ENCODE data around the gene EIF4E1B.

Gene EIF4E1B

GRCh38 chr5:176624938-176625337 lies 5.5 kb upstream of the EIF4E1B start:
- CTCF ChIA-PET, result interaction anchor here (0.6 kb wide), 1 partner anchor 15 kb away, joined by 3 read pairs; no protein-coding TSS in a partner anchor
- DNase-seq (ENCODE audit: extremely low spot score), result no peak
- TF ChIP-seq BHLHE40 (IDR thresholded peaks at IDR 0.05; ENCODE audit: borderline replicate concordance) (no peak), CTBP1 (IDR thresholded peaks at IDR 0.05; ENCODE audit: borderline replicate concordance) (no peak), SP1 (IDR thresholded peaks at IDR 0.05) (no peak), PKNOX1 (IDR thresholded peaks at IDR 0.05) (no peak), ZNF384 (IDR thresholded peaks at IDR 0.05) (no peak), FOXA1 (IDR thresholded peaks at IDR 0.05) (no peak), FOXK2 (IDR thresholded peaks at IDR 0.05) (no peak), ELF4 (IDR thresholded peaks at IDR 0.05) (no peak), TARDBP (IDR thresholded peaks at IDR 0.05) (no peak), LEF1 (IDR thresholded peaks at IDR 0.05; ENCODE audit: borderline replicate concordance) (no peak), FOXM1 (IDR thresholded peaks at IDR 0.05; ENCODE audit: borderline replicate concordance) (no peak), L3MBTL2 (conservative IDR thresholded peaks at IDR 0.05) (no peak), NFRKB (IDR thresholded peaks at IDR 0.05) (no peak), ARNT (IDR thresholded peaks at IDR 0.05) (no peak), HDGF (IDR thresholded peaks at IDR 0.05; ENCODE audit: borderline replicate concordance) (no peak), SUZ12 (IDR thresholded peaks at IDR 0.05) (no peak)
- POLR2A ChIA-PET, result no interaction called here

DNA sequence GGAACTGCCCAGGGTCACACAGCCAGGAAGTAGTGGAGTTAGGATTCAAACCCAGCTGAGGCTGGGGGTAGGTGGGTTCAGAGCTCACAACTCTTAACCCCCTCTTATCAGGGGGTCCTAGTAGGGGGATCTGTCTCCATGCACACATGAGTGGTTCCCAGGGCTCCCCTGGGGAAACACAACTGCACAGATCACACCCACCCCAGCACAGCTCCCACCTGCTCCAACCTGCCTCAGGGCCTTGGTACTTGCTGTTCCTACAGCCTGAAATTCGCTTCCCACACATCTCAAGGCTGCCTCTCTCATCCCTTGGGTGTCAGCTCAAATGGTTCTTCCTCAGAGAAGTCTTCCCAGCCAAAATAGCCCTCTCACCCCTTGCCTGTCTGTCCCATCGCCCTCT lies 5.0 kb upstream of the EIF4E1B start:
- DNase-seq (ENCODE audit: extremely low spot score), result no peak
- POLR2A ChIA-PET, result interaction anchor here (1.5 kb wide), 1 partner anchor 22 kb away, joined by 3 read pairs; the partner anchor contains the start of gene TSPAN17
- TF ChIP-seq FOXA1 (IDR thresholded peaks at IDR 0.05) (no peak), ZNF384 (IDR thresholded peaks at IDR 0.05) (no peak), SP1 (IDR thresholded peaks at IDR 0.05) (no peak), NFRKB (IDR thresholded peaks at IDR 0.05) (no peak), SUZ12 (IDR thresholded peaks at IDR 0.05) (no peak), HDGF (IDR thresholded peaks at IDR 0.05; ENCODE audit: borderline replicate concordance) (no peak), FOXK2 (IDR thresholded peaks at IDR 0.05) (no peak), TARDBP (IDR thresholded peaks at IDR 0.05) (no peak), ELF4 (IDR thresholded peaks at IDR 0.05) (no peak), PKNOX1 (IDR thresholded peaks at IDR 0.05) (no peak), L3MBTL2 (conservative IDR thresholded peaks at IDR 0.05) (no peak)
- CTCF ChIA-PET, result interaction anchor here (0.6 kb wide), 1 partner anchor 15 kb away, joined by 3 read pairs; no protein-coding TSS in a partner anchor

GRCh38 chr5:176625966-176626875 lies 4.3 kb upstream of the EIF4E1B start:
- TF ChIP-seq ZNF384 (IDR thresholded peaks at IDR 0.05), result no peak
- TF ChIP-seq BHLHE40 (IDR thresholded peaks at IDR 0.05; ENCODE audit: borderline replicate concordance), result no peak
- TF ChIP-seq FOXK2 (IDR thresholded peaks at IDR 0.05), result no peak
- TF ChIP-seq PKNOX1 (IDR thresholded peaks at IDR 0.05), result no peak
- no peak for TF ChIP-seq HDGF (IDR thresholded peaks at IDR 0.05; ENCODE audit: borderline replicate concordance)
- no peak for TF ChIP-seq FOXA1 (IDR thresholded peaks at IDR 0.05)
- TF ChIP-seq SUZ12 (IDR thresholded peaks at IDR 0.05), result no peak
- no peak for TF ChIP-seq ARNT (IDR thresholded peaks at IDR 0.05)
- no peak for TF ChIP-seq NFRKB (IDR thresholded peaks at IDR 0.05)
- TF ChIP-seq FOXM1 (IDR thresholded peaks at IDR 0.05; ENCODE audit: borderline replicate concordance), result no peak
- TF ChIP-seq SP1 (IDR thresholded peaks at IDR 0.05), result no peak
- no peak for TF ChIP-seq L3MBTL2 (conservative IDR thresholded peaks at IDR 0.05)
- TF ChIP-seq TARDBP (IDR thresholded peaks at IDR 0.05), result no peak
- TF ChIP-seq LEF1 (IDR thresholded peaks at IDR 0.05; ENCODE audit: borderline replicate concordance), result no peak
- no peak for TF ChIP-seq ELF4 (IDR thresholded peaks at IDR 0.05)
- no peak for TF ChIP-seq CTBP1 (IDR thresholded peaks at IDR 0.05; ENCODE audit: borderline replicate concordance)
- ChIA-PET POLR2A (interaction anchor here (1.5 kb wide), 1 partner anchor 21 kb away, joined by 3 read pairs; the partner anchor contains the start of gene TSPAN17), CTCF (no interaction called here)
- DNase-seq (ENCODE audit: extremely low spot score), result no peak

GRCh38 chr5:176626876-176627236 lies 3.6 kb upstream of the EIF4E1B start:
- no peak for DNase-seq (ENCODE audit: extremely low spot score)
- CTCF ChIA-PET, result no interaction called here
- TF ChIP-seq FOXA1 (IDR thresholded peaks at IDR 0.05), result no peak
- TF ChIP-seq L3MBTL2 (conservative IDR thresholded peaks at IDR 0.05), result no peak
- no peak for TF ChIP-seq ZNF384 (IDR thresholded peaks at IDR 0.05)
- POLR2A ChIA-PET, result interaction anchor here (1.5 kb wide), 1 partner anchor 20 kb away, joined by 3 read pairs; the partner anchor contains the start of gene TSPAN17

GRCh38 chr5:176627582-176627981 lies 2.9 kb upstream of the EIF4E1B start:
- TF ChIP-seq BHLHE40 (IDR thresholded peaks at IDR 0.05; ENCODE audit: borderline replicate concordance) (no peak), TARDBP (IDR thresholded peaks at IDR 0.05) (no peak), ARNT (IDR thresholded peaks at IDR 0.05) (no peak), ZNF384 (IDR thresholded peaks at IDR 0.05) (no peak), HDGF (IDR thresholded peaks at IDR 0.05; ENCODE audit: borderline replicate concordance) (no peak), FOXM1 (IDR thresholded peaks at IDR 0.05; ENCODE audit: borderline replicate concordance) (no peak)

More at GRCh38 chr5:176627582-176627981, 2.9 kb upstream of the EIF4E1B start:
- POLR2A ChIA-PET, result no interaction called here
- DNase-seq (ENCODE audit: extremely low spot score), result no peak
- CTCF ChIA-PET, result no interaction called here

Data from HEK293T (cell line).